NCI-H748 (cell line): Measurements from ENCODE around the gene CCNY.
"Not testable (repeated sequence)": the region's sequence is repeated elsewhere in the genome, so short reads cannot be mapped to it uniquely, and the experiment has no call there.

Source experiments
- DNase-seq: peaks from one replicate; lab custom pipeline; 2025; ENCODE audit not compliant: unreplicated experiment; lab: John Stamatoyannopoulos, UW

Gene CCNY

DNA sequence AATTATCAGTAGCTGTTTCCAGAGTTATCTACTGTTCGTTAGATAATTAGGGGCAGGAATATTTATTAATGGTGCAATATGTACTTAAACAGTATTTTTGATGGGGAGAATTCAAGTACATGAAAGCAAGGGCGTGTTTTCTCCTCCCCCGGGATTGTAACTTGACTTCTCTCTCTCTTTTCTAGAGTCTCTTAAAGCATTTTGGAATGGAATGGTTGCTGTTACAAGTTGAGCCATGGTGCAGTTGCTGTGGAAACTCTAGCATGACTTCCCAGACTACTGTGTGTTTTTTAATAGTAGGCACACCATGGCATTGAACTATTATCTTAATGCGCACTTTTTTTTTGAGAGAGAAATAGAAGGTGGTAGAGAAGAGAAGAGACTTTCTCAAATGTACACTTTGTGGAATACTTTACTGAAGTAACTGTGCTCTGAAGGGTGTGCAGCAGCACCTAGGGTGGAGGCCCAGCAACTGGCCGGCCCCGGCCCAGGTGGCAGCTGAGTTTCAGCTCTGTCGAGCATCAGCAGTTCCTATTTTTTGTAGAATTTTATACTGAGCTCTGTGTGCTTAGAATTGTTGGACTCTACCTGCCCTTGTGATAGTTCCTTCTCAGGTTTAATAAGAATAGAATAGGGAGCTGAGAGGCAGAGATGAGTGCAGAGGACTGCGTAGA lies 64.4 kb downstream of the CCNY start:
- no peak for DNase-seq

DNA sequence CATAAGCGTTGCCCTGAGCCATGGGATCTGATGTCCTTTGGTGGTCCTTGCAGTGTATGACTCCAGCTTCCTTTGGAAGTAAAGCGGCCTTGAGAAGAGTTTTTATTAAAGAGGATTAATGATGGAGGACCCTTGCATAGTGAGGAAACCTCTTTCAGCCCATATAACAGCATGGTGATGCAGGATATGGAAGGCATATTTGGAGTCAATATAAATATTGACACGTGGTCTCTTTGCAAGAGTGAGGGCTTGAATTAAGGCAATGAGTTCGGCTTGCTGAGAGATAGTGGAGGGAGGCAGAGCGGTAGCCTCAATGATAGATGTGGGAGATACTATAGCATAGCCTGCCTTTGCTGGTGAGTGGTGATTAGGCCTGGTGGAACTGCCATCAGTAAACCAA lies 67.2 kb downstream of the CCNY start:
- not testable (repeated sequence) for DNase-seq

DNA sequence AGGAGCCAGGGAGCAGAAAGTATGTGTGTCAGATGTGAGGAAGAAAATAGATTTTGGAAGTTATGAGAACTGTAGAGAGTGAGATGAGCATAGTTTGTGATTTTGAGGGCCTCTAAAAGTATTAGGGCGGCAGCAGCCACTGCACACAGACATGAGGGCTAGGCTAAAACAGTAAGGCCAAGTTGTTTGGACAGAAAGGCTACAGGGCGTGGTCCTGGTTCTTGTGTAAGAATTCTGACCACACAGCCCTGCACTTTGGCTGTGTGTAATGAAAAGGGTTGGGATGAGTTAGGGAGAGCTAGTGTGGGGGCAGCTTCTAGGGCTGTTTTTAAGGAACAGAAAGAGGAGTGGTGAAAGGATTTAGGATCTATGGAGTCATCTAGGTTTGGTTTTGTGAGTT lies 67.8 kb downstream of the CCNY start:
- not testable (repeated sequence) for DNase-seq

DNA sequence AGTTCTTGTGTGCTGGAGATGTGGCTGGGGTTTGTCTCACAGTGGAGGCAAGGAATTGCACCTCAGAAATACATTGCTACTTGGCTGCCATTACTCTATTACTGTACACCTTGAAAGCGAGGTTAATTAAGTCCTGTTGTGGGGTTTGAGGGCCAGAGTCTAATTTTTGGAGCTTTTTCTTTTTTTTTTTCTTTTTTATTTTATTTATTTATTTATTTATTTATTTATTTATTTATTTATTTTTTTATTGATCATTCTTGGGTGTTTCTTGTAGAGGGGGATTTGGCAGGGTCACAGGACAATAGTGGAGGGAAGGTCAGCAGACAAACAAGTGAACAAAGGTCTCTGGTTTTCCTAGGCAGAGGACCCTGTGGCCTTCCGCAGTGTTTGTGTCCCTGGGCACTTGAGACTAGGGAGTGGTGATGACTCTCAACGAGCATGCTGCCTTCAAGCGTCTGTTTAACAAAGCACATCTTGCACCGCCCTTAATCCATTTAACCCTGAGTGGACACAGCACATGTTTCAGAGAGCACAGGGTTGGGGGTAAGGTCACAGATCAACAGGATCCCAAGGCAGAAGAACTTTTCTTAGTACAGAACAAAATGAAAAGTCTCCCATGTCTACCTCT lies 69.8 kb downstream of the CCNY start:
- DNase-seq = peak; percentile 16

DNA sequence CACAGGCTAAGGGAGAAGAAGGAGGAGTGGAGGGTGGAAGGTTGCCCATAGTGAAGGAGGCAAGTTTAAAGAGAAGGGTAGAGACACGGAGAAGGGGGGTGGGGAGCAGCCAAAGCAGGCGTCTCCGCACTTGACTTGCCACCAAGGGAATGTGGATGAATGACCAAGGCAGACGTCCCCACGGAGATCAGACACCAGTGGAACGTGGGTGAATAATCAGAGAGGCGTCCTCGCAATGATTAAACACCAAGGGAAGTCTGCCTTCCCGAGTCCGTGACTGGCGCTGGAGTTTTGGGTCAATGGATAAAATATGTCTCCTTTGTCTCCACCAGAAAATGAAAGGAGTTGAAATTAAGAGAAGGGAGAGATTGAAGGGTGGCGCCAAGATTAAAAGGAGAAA lies 71.4 kb downstream of the CCNY start:
- DNase-seq = not testable (repeated sequence)

DNA sequence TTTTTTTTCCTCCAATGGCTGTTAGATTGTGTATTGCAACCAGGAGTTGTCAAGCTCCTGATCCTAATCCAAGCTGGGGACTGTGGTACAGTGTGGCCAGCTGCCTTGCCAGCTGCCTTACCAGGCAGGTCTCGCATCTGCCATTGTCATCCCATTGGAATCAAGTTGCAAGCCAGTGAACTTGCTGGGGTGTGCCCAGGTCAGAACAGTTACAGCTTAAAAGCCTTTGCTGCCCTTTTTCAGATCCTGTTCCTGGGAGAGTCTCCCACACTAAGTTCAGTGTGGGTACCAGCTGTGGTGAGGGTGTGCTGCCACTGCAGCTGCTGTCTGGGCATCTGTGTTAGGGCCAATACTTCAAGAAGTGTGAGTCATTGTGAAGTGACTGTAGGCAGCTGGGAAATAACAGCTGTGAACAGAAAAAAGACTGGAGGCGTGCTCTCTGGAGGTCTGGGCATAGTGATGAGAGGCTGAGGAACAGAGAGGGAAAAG lies 72.8 kb downstream of the CCNY start:
- peak; percentile 65 for DNase-seq

DNA sequence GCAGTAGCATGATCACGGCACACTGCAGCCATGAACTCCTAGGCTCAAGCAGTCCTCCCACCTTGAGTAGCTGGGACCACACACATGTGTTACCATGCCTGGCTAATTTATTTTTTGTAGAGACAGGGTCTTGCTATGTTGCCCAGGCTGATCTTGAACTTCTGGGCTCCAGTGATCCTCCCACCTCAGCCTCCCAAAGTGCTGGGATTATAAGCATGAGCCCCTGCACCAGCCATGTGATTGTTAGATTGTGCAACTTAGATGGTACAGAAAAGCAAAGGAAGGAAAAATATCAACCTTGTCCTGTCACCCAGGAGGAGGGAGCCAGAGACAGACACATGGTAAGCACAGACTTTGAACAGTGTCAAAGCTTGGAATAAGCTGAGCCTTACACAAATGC lies 73.5 kb downstream of the CCNY start:
- no peak for DNase-seq

DNA sequence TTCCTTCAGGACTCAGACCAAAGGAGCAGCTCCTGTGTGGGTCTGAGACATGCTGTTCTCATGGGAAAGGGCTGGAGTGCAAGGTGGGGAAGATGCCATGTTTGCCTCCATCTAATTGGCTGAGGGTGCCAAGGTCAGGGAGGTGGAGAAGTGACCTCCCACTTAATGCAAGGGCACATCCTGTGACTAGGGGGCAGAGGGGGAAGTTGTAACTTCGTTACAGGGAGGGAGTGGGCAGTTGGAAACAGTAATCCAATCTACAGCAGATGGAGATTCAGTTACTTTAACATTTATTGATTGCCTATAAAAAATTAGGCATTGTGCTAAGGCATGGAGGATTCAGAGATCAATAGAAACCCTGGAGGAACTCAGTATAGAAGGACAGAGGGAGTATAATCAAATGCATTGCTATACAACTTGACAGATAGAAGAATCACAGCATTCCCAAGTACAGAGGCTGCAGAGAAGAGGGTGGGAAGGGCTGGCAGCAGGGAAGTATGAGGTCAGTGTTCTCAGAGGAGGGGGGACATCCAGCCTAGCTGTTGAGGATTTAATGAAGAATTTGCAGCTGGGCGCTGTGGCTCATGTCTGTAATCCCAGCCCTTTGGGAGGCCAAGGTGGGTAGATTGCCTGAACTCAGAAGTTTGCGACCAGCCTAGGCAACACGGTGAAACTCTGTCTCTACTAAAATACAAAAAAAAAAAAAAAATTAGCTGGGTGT lies 75.9 kb downstream of the CCNY start:
- no peak for DNase-seq

DNA sequence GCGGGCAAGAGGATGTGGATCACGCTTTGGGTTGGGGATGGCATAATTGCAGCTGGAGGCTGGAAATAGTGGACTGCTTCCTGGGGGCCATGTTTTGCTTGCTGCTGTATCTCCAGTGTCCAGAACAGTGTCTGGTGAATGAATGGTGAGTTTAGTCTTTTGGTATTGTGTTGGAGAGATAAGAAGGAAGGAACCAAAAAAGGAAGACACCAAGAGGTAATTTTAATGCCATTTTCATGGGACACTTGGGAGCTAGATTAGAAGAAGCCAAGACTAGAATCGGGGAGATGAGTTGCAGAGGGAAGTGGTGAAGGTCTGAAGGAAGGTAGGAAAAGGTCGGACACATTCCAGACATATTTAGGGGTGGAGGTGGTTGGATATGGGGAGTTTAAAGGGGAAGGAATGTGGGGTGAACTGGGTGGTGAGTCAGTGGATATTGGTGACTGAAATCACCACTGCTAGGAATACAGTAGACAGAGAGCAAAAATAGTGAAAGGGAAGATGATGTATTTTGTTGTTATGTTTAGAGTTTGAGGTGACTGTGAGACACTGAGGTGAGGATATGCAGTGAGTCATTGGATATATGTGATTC lies 76.7 kb downstream of the CCNY start:
- no peak for DNase-seq

DNA sequence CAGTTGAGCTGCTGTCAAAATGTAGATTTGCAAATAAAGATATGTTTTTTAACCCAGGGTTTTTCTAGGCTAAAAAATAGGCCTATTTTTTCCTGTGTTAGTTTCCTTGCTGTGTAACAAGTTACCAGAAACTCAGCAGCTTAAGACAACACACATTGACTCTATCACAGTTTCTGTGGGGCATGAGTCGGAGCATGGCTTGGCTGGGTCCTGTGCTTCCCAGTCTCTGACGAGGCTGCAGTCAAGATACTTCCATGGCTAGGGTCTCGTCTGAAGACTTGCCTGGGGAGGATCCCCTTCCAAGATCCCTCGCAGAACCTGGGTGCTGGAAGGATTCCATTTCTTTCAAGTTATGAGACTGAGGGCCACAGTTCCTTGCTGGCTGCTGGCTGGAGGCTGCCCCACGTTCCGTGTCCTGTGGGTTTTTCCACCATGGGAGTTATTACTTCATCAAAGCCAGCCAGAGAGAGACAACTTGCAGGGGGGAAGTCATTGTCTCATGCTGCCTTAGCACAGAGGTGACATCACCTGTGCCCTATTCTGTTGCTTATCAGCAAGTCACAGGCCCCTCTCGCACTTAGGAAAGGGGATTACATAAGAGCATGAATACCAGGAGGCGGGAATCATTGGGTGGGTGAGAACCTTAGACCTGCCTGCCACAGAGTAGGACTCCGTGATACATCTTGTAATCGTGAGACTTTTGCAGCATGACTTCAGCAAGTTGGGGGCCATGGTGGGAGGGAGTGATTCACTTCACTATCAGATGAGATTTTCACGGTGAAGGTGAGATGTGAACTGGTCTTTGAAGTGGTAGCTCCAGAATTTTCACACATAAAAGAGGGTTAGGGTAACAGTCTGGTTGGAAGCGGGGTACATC lies 77.9 kb downstream of the CCNY start:
- DNase-seq = no peak

DNA sequence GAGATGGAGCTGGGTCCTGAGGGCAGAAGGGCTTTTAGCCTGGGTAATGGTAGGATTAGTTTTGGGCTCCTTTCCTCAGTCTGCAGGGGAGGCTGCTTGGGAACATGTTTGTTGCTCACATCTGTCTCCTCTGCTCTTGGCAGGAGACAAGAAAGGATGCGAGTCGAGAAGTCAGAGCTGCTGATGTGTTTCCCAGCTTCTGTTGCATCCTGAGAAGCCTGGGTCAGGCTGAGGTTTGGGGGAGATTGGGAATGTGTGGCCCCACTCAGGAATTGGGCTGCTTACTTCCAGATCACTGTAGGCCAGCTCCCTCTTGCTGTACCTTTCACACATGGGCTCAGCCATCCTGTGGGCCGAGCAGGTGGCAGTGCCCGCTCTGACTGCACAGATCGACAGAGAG lies 79.2 kb downstream of the CCNY start:
- no peak for DNase-seq

DNA sequence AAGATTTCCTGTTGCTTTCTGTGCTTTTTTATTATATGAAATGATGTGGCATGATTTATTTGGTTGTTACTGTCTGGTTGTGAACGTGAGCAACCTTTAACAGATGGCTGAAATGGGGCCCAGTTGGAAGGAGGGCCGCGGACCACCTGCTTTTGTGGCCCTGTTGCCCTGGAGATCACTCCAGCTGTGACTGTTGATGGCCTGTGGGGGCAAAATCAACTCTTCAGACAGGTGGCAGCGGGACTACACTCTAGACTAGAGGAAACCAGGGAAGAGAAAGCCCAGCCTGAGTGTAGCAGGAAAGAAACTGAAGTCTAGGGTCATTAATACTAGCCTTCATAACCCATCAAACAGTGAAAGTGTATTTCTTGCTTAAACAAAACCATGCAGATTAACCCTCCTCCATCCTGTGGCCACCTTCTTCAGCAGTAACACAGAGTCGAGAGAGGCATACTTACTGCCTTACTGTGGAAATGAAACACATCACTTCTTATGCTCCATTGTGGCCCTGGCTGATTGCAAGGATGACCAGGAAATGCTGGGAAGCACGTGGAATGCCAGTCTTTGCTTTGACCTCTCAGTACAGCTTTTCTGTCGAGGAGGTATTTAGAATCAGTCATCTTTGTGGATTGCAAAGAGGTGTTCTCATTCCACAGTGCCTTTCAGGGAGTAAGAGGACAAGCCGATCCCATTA lies 80.5 kb downstream of the CCNY start:
- DNase-seq = peak; percentile 94

DNA sequence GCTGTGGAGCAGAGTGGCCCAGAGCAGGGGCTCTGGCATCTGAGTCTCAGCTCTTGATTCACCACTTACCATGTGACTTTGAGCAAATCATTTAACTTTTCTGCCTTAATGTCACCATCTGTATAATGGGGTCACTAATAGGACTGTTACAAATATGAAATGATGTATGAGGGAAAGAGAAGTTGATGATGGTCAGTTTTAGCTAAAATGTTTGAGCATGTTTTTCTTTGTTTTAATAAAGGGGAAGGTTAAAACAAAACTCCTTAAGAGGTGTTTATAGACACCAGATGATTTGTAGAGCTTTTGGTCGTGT lies 81.0 kb downstream of the CCNY start:
- no peak for DNase-seq

DNA sequence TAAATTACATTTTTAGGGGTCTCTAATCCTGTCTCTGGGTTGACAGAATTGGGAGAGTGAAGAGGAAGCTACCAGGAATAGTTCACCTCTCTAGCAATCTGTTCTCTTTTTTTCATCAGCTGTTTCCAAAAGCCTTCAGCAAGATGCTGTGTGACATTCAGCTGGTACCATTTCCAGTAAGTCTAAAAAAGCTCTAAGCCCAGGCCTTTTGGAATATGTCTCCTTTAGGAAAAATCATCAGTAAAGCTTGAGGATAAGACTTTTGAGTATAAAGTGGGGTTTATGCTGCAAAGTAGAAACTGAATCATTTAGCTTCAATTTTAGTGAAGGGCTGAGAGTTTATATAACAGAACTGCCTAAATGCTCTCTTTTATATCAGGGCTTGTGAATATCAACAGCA lies 81.5 kb downstream of the CCNY start:
- no peak for DNase-seq

DNA sequence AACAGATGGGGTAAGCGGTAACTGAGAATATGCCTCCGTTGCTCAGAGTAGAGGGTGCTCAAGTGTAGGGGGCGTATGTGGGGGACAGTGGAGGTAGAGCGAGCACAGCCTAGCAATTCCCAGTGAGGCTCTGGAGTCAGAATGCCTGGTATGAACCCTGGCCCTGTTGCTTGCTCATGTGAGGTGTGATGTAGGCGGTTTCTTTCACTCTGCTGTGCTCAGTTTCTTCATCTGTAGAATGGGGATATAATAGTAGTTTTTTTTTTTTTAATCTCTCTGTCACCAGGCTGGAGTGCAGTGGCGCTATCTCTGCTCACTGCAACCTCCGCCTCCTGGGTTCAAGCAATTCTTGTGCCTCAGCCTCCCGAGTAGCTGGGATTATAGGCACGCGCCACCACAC lies 82.3 kb downstream of the CCNY start:
- DNase-seq = not testable (repeated sequence)

DNA sequence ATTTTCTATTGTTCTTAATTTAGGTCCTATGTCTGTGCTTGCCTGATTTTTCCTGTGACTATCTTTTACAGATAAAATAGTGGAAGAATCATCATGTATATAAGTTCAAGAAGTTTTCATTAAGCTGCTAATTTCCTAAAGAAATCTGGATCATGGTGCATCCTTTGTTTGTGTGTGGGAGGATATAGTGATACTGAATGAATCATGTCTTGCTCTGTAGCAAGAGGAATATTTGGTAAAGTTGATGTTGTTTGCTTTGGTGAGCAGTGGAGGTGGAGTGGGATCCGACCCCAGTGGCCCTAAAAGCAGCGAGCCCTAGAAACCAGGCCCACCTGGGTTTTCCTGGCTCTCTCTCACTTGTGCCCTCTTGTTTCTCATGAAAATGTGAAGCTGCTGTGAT lies 83.7 kb downstream of the CCNY start:
- DNase-seq = no peak

DNA sequence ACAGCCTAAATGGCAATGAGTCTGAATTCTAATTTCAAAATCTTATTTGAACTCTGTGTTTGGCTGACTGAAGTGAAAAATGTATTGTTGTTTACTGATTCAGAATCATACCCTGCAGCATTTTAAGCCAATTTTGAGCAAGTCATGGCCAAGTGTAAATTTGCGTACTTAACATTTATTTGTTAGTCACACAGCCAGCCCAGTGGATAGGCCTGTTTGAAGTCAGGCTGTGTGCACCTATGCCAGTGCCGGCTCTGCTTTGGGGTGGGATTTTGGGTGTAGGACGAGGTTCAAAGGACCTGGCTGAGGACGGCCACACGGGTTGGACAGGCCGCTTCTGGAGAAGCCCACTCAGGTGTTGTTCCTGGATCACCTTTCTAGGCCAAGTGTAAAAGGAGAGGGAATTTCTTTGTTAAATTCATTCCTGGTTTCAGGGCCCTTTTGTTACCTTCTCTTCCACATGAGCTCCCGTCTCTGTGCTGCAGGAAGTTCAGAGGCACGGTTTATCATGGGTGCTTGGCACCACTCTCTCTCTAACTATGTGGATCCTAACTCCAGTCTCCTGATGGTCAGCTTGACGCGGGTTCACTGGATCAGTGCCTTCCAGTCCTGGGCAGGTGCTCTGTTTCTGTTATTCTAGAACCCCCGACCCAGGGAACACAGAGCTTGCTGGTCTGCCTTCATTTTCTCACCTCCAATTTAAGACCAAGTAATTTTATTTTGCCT lies 84.7 kb downstream of the CCNY start:
- no peak for DNase-seq

DNA sequence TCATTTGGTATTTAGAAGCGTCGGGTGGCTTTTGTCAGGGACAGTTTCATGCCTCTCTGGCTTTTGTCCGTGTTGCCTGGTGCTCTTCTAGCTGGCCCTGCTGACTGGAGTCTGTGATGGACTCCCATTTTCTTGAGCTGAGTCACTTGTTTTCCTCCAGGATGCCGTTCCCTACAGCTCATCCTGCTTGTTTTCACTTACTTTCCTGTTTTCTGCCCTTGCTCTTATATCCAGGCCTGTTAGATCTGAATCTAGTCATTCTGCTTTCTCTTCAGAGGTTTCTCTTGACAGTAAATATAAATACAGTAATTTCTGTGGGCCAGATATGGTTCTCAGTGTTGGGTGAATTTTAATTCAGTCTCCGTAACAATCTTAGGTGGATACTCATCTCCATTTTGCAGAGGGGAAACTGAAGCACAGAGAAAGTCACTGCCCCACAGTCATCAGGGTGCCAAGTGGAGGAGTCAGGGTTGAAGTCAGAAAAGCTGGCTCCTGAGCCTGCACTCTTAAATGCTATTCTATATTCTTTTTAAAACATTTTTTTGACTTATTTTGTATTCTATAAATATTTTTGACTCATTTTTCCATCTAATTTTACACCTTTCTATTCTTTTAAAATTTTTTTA lies 85.4 kb downstream of the CCNY start:
- no peak for DNase-seq

DNA sequence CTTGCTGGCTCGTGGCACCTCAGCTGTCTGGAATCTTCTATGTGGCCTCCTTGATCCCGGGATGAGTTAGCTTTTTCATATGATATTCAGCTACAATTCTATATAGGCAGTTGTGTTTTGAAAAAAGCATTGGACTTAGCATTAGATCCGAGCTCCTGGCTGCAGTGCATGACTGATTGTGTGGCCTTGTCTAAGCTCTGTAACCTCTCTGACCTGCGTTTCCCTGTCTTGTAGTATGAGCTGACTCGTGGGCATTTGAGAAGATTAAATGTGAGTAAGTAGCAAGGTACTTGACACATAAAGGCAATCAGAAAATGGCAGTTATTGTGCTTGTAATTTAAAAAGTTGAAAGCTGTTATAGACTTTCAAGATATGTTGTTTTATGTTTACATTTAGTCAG lies 85.9 kb downstream of the CCNY start:
- DNase-seq = peak; percentile 1
